ENCODE data around the gene GTF2F2. TPM values are rescaled to one million over a fixed set of nuclear protein-coding genes. Genes with fewer than 3 reads are reported as not detected.
"Not testable (repeated sequence)": the region's sequence is repeated elsewhere in the genome, so short reads cannot be mapped to it uniquely, and the experiment has no call there.

GTF2F2 gene
- polyA plus RNA-seq, 1 donor from 2014 or later = 12.0 TPM

DNA sequence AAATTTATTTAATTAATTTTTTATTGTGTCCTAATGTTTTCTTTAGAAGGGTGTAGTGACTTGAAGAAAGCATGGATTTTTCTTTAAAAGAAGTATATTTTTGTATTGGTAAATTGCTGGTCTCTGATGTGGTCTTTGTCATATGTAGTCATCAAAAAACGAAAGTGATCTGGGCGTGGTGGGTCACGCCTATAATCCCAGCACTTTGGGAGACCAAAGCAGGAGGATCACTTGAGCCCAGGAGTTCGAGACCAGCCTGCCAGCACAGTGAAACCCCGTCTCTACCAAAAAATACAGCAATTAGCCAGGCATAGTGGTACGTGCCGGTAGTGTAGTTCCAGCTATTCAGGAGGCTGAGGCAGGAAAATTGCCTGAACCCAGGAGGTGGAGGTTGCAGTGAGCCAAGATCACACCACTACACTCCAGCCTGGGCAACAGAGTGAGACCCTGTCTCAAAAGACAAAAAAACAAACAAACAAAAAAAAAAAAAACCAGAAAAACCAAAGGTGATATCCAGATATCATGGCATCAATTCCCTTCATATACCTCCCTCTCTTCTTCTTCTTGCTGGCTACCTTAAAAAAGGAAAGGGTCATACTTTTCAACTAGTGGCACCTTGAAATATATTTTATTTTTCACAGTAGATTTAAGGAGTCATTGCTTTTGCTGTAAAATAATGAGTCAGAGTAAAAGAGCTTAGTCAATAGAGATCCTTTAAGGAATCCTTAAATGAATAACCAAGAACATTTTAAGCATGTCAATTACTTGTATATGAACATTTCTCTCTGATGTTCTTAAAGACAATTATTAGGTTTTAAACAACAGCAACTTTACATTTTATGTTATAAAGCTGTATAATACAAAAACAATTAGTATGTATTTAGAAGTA lies 60.6 kb downstream of the GTF2F2 start:
- H3K27ac Mint-ChIP-seq = peak overlapping the region in 1 of 3 donors; percentile 31
- no peaks in the 10 kb centered on the region for H3K27me3 Mint-ChIP-seq
- H3K4me3 Mint-ChIP-seq = peak overlapping the region in 1 of 4 donors; percentile 66
- H3K9me3 Mint-ChIP-seq = peaks cover 0 to 2% (median 0%) of the 10 kb centered on the region in 3 donors
- H3K36me3 Mint-ChIP-seq = peaks cover 15% of the 10 kb centered on the region
- H3K4me1 Mint-ChIP-seq = peaks cover 21 to 45% (median 43%) of the 10 kb centered on the region in 3 donors

GRCh38 chr13:45184693-45185092 lies 64.4 kb downstream of the GTF2F2 start:
- peak overlapping the region; percentile 54 to 92 (median 86) for H3K27ac Mint-ChIP-seq
- peak overlapping the region in 2 of 4 donors; percentile 77 to 82 for H3K4me3 Mint-ChIP-seq

DNA sequence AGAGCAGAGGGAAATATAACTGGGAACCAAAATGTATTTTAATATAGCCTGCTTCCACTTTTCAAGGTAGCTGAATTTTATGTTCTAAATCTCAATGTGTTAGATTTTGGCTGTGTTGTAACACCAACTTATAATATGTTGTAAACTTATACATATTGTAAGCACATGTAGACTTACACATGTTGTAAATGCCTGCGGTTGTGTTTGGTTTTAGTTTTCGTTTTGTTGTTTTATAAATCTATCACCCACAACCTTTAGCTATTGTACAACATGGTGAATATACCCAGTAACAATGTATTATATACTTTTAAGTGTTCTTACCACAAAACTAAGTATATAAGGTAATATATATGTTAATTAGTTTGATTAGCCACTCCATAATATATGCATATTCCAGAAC lies 65.0 kb downstream of the GTF2F2 start:
- Mint-ChIP-seq H3K36me3 (peaks cover 15% of the 10 kb centered on the region), H3K27me3 (no peaks in the 10 kb centered on the region), H3K27ac (peak overlapping the region; percentile 54 to 92 (median 86)), H3K4me3 (no peak overlapping the region), H3K4me1 (peaks cover 21 to 32% (median 25%) of the 10 kb centered on the region in 3 donors), H3K9me3 (no peaks in the 10 kb centered on the region)

More at GRCh38 chr13:45184693-45185092, 64.4 kb downstream of the GTF2F2 start:
- H3K4me1 Mint-ChIP-seq = peaks cover 21 to 33% (median 26%) of the 10 kb centered on the region in 3 donors
- no peaks in the 10 kb centered on the region for H3K27me3 Mint-ChIP-seq
- peaks cover 15% of the 10 kb centered on the region for H3K36me3 Mint-ChIP-seq
- H3K9me3 Mint-ChIP-seq = no peaks in the 10 kb centered on the region

DNA sequence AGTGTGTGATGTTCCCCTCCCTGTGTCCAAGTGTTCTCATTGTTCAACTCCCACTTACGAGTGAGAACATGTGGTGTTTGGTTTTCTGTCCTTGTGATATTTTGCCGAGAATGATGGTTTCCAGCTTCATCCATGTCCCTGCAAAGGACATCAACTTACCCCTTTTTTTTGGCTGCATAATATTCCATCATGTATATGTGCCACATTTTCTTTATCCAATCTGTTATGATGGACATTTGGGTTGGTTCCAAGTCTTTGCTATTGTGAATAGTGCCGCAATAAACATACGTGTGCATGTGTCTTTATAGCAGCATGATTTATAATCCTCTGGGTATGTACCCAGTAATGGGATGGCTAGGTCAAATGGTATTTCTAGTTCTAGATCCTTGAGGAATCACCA lies 68.8 kb downstream of the GTF2F2 start:
- not testable (repeated sequence) for H3K36me3 Mint-ChIP-seq, H3K27ac Mint-ChIP-seq, H3K4me3 Mint-ChIP-seq, H3K9me3 Mint-ChIP-seq, H3K27me3 Mint-ChIP-seq
- H3K4me1 Mint-ChIP-seq = peaks cover 11 to 12% (median 12%) of the 10 kb centered on the region in 3 donors

DNA sequence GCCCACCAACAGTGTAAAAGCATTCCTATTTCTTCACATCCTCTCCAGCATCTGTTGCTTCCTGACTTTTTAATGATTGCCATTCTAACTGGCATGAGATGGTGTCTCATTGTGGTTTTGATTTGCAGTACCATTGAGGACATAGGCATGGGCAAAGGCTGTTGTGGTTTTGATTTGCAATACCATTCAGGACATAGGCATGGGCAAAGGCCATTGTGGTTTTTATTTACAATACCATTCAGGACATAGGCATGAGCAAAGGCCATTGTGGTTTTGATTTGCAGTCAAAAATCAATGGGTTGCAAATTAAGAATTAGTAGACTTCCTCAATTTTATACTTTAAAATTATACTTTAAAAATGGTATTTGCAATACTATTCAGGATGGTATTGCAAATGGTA lies 69.2 kb downstream of the GTF2F2 start:
- H3K36me3 Mint-ChIP-seq, H3K27ac Mint-ChIP-seq, H3K27me3 Mint-ChIP-seq, H3K4me1 Mint-ChIP-seq, H3K4me3 Mint-ChIP-seq, H3K9me3 Mint-ChIP-seq: not testable (repeated sequence)

- Mint-ChIP-seq H3K4me1 (peaks cover 4 to 5% (median 4%) of the 10 kb centered on the region in 3 donors), H3K36me3 (peaks cover 3% of the 10 kb centered on the region), H3K4me3 (no peak overlapping the region), H3K27ac (no peak overlapping the region), H3K9me3 (no peaks in the 10 kb centered on the region), H3K27me3 (no peaks in the 10 kb centered on the region)
These were observed 71.6 kb downstream of the GTF2F2 start for GRCh38 chr13:45191874-45192273.

DNA sequence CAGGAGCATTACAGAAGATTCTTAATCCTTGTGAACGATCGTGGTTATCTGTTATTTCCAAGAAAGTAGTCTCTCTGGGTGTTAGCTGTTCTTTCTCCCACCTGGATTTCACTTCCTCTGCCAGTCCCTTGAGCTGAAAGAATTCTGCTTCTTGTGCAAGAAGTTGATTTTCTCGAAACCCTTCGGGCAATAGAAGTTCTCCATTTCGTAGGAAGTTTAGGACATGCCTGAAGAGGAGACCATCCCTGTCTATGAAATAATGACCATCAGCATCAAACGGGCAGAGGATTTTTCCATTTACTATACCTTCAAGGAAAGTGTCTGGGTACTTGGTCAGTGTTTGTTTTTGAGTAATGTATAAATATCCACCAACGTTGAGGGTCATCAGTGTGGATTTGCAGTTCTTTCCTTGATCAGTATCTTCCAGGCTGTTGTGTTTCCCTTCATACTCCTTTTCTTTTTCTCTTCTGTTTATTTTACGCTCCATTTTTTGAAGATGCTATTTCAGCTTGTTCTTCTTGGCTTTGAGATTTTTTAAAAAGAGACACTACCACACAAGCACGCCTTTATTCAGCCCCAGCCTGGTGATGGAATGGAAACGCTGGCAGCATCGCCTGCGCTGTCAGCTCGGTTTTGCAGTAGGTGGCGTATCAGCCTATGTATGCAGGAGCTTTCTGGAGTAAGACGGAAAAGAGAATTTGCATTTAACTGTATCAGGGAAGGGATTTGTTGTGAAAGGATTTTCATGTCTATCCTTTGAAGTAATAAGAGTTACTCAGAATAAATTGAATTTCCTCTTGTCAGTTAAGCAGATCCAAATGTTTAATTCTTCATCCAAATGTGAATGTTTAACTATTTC lies 74.0 kb downstream of the GTF2F2 start:
- no peak overlapping the region for H3K4me3 Mint-ChIP-seq
- H3K27me3 Mint-ChIP-seq = no peaks in the 10 kb centered on the region
- peaks cover 3% of the 10 kb centered on the region for H3K36me3 Mint-ChIP-seq
- peaks cover 6 to 10% (median 8%) of the 10 kb centered on the region in 3 donors for H3K4me1 Mint-ChIP-seq
- H3K27ac Mint-ChIP-seq = peak overlapping the region in 1 of 3 donors; percentile 54
- no peaks in the 10 kb centered on the region for H3K9me3 Mint-ChIP-seq

DNA sequence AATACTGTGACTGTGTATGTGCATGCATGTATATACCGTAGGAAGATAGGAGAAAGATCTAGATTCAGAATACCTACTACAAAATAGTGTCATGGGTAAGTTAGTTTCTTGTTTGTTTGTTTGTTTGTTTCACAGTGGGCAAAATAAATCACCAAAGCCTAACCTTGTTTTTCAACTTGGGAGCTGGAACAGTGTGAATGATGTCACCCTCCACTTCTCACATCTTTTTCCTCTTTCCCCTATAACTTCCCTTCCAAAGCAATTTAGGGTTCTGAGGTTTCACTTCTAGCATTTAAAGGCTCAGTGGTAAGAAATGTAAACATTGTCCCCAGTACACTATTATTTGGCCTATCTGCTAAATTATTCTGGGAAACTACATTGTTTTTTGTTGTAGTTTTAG lies 75.1 kb downstream of the GTF2F2 start:
- Mint-ChIP-seq H3K27ac (no peak overlapping the region), H3K36me3 (peaks cover 7% of the 10 kb centered on the region), H3K4me1 (peaks cover 6 to 10% (median 8%) of the 10 kb centered on the region in 3 donors), H3K4me3 (no peak overlapping the region), H3K27me3 (no peaks in the 10 kb centered on the region), H3K9me3 (no peaks in the 10 kb centered on the region)

GRCh38 chr13:45196096-45196495 lies 75.8 kb downstream of the GTF2F2 start:
- peak overlapping the region in 1 of 3 donors; percentile 50 for H3K27ac Mint-ChIP-seq
- H3K4me3 Mint-ChIP-seq = no peak overlapping the region

GRCh38 chr13:45196622-45197021 lies 76.3 kb downstream of the GTF2F2 start:
- no peaks in the 10 kb centered on the region for H3K9me3 Mint-ChIP-seq
- H3K27ac Mint-ChIP-seq = no peak overlapping the region
- H3K4me1 Mint-ChIP-seq = peaks cover 6 to 14% (median 8%) of the 10 kb centered on the region in 3 donors
- H3K36me3 Mint-ChIP-seq = peaks cover 9% of the 10 kb centered on the region
- peak overlapping the region in 1 of 4 donors; percentile 33 for H3K4me3 Mint-ChIP-seq
- H3K27me3 Mint-ChIP-seq = no peaks in the 10 kb centered on the region

More at GRCh38 chr13:45196096-45196495, 75.8 kb downstream of the GTF2F2 start:
- Mint-ChIP-seq H3K9me3 (no peaks in the 10 kb centered on the region), H3K4me1 (peaks cover 6 to 10% (median 8%) of the 10 kb centered on the region in 3 donors), H3K27me3 (no peaks in the 10 kb centered on the region), H3K36me3 (peaks cover 7% of the 10 kb centered on the region)

DNA sequence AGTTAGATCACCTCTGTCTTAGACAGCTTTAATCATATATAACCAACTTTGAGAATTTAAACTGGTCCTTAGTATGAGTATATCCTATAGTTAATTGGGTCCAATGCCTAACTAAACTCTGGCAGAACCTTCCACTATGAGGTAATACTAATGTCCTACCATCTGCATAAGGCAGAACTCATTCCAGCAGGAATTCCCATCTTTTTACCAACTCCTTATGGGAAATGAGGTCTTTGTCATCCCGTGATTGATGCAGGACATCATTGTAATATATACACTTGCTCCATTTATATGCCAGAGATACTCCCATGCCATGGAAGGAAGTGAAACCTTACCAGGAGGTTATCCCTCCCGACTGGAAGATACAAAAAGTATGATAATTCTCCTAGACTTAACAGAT lies 77.7 kb downstream of the GTF2F2 start:
- H3K4me1 Mint-ChIP-seq = peaks cover 5 to 15% (median 8%) of the 10 kb centered on the region in 3 donors

DNA sequence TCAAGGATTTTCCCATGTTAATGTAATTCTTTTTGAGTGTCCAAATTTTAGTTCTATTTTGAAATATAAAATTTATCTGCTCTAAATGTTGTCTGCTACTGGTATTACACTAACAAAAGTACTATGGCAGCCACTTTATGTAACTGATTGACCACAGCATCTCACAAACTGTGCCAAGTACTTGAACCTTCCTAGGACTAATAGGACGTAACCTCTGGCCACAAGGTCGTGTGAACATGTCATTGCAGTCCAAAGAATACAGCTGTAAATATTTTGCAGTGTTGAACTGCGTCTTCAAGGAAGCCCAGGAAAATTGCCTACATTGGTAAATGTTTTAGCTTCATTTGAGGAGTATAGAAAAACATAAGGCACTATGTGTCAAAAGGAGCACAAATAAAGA lies 78.6 kb downstream of the GTF2F2 start:
- H3K4me3 Mint-ChIP-seq = no peak overlapping the region
- peaks cover 11% of the 10 kb centered on the region for H3K36me3 Mint-ChIP-seq
- peaks cover 7 to 15% (median 8%) of the 10 kb centered on the region in 3 donors for H3K4me1 Mint-ChIP-seq
- no peak overlapping the region for H3K27ac Mint-ChIP-seq
- no peaks in the 10 kb centered on the region for H3K27me3 Mint-ChIP-seq
- H3K9me3 Mint-ChIP-seq = no peaks in the 10 kb centered on the region

More for the DNA sequence above, 77.7 kb downstream of the GTF2F2 start:
- H3K27ac Mint-ChIP-seq = no peak overlapping the region
- no peak overlapping the region for H3K4me3 Mint-ChIP-seq
- H3K36me3 Mint-ChIP-seq = peaks cover 11% of the 10 kb centered on the region
- no peaks in the 10 kb centered on the region for H3K9me3 Mint-ChIP-seq
- H3K27me3 Mint-ChIP-seq = no peaks in the 10 kb centered on the region

GRCh38 chr13:45199711-45200110 lies 79.4 kb downstream of the GTF2F2 start:
- H3K27ac Mint-ChIP-seq = no peak overlapping the region
- peaks cover 7 to 15% (median 11%) of the 10 kb centered on the region in 3 donors for H3K4me1 Mint-ChIP-seq
- H3K36me3 Mint-ChIP-seq = peaks cover 8% of the 10 kb centered on the region
- no peaks in the 10 kb centered on the region for H3K9me3 Mint-ChIP-seq
- H3K4me3 Mint-ChIP-seq = no peak overlapping the region
- H3K27me3 Mint-ChIP-seq = no peaks in the 10 kb centered on the region

DNA sequence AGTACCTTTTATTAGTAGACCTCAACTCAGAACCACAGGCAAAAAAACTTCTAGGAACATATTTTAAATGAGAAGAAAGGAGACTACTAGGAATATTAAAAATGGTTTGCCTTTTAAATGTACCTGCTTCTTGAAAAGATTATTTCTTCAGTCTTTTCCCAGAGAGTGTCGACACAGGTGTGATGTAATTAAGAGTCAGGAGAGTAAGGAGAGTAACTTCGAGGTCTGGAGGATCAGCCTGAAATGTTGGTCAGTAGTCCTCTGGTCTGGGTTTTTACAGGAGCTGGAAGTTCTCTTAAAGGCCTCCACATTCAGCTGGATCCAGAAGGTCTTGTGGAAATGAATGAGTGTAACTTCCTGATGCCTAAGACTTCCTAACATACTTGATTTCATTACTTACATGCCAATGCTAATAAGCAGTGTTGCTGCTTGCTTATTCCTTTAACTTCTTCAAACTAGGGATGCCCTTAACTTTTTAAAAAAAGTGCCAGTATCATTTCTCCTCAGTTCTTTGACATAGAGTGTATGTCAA lies 80.5 kb downstream of the GTF2F2 start, which contains the start of gene KCTD4:
TSS of gene KCTD4 (minus strand) at position 345 of the 532 bp plus-strand sequence. CDS start 6,478 bp downstream, outside the sequence.
- Mint-ChIP-seq H3K27me3 (no peaks in the 10 kb centered on the region), H3K27ac (no peak within 1 kb of the TSS), H3K36me3 (peaks cover 8% of the 10 kb centered on the region), H3K9me3 (no peaks in the 10 kb centered on the region), H3K4me1 (peaks cover 7 to 11% (median 11%) of the 10 kb centered on the region in 3 donors), H3K4me3 (no peak within 1 kb of the TSS)
